Urinary bladder (tissue), 4 donors: ENCODE measurements around the gene KCTD11. TPM values are rescaled to one million over a fixed set of nuclear protein-coding genes. Genes with fewer than 3 reads are reported as not detected.
"Not testable (repeated sequence)": the region's sequence is repeated elsewhere in the genome, so short reads cannot be mapped to it uniquely, and the experiment has no call there.

Experiments
- DNase-seq: peaks from one replicate; pipeline ENCODE4 v3.0.0-alpha.2; 2015; ENCODE audit errors: extremely low spot score
- H3K27ac ChIP-seq: one replicate; pipeline ENCODE4 v1.5.1; 2013; ENCODE audit warnings: low read depth, mild to moderate bottlenecking, moderate library complexity
- H3K36me3 ChIP-seq: one replicate; pipeline ENCODE4 v1.6.1; 2013; ENCODE audit warnings: mild to moderate bottlenecking, moderate library complexity; ENCODE audit not compliant: insufficient read depth
- H3K4me1 ChIP-seq: one replicate; pipeline ENCODE4 v1.6.1; 2013; ENCODE audit warnings: mild to moderate bottlenecking, moderate library complexity; ENCODE audit not compliant: insufficient read depth
- H3K4me3 ChIP-seq: one replicate; pipeline ENCODE4 v1.5.1; 2013; ENCODE audit warnings: low read depth, low read length
- WGBS: extraction: QIAGEN DNeasy Blood & Tissue Kit; methylation state at CpG from one replicate; pipeline ENCODE4 v1.1.7; 2013; 5-methylcytosine and 5-hydroxymethylcytosine counted together
- polyA plus RNA-seq: library from polyadenylated mRNA; stranded (reverse); fragments of 200-250 nt; gene quantifications from one replicate; pipeline ENCODE4 v1.2.3, GENCODE V29; 2013
- total RNA-seq: library from RNA; depleted of rRNA; stranded (reverse); fragments of >200 nt; gene quantifications from one replicate; pipeline ENCODE4 v1.2.3, GENCODE V29; 2014
- donor health status: healthy with polysubstance abuse.
- donor health status: healthy.

KCTD11 gene
- total and polyA plus RNA-seq, 2 donors: 3.9 to 19.3 TPM

- Histone ChIP-seq H3K4me3 (no peak overlapping the region), H3K27ac (no peak overlapping the region), H3K4me1 (no peaks in the 10 kb centered on the region), H3K36me3 (no peaks in the 10 kb centered on the region)
- WGBS: 79% methylated on average over 1 of the region's 1 CpG
- DNase-seq: no peak
These were observed 24.0 kb upstream of the KCTD11 start for GRCh38 chr17:7328009-7328408.

GRCh38 chr17:7328840-7329373 is 23.1 kb upstream of the KCTD11 start, which contains the start of gene NEURL4:
TSS of gene NEURL4 (minus strand) at chr17:7329335. CDS start at chr17:7329312, 23 bp downstream.
- peak within 1 kb of the TSS; percentile 84 for H3K27ac ChIP-seq
- under 1% methylated on average over 50 of the region's 50 CpGs for WGBS
- DNase-seq: no peak
- no peaks in the 10 kb centered on the region for H3K4me1 ChIP-seq
- no peaks in the 10 kb centered on the region for H3K36me3 ChIP-seq
- H3K4me3 ChIP-seq: peak within 1 kb of the TSS; percentile 72

DNA sequence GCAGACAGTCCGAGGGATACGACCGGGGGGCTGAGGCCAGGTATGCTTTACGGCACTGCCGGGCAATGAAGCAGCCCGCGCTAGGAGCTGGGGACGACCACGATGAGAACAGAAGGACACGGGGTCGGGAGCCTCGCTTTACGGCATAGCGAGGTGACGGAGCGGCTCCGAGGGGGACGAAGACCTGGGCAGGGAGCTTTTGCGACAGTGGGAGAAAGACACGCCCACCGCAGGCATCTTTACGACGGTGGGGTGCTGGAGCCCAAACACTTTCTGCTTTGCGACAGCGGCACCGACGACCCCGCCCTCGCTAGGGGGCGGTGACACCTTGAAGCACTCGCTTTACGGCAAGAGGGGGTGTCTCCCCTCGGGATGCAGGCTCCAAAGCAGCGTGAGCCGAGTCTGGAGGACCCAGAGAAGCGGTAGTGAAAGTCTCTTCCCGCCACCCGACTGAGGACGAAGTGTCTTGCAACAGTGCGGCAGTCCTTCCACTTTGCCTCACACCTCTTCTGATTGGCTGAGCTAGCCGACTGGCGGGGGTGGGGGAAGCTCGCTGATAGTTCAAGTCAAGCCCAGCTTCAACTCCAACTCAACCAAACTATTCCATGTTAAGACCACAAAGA is 22.5 kb upstream of the KCTD11 start:
- H3K36me3 ChIP-seq: no peaks in the 10 kb centered on the region
- H3K4me1 ChIP-seq: no peaks in the 10 kb centered on the region
- peak overlapping the region; percentile 84 for H3K27ac ChIP-seq
- H3K4me3 ChIP-seq: peak overlapping the region; percentile 72
- WGBS: under 1% methylated on average over 43 of the region's 43 CpGs
- DNase-seq: peak; percentile 94

DNA sequence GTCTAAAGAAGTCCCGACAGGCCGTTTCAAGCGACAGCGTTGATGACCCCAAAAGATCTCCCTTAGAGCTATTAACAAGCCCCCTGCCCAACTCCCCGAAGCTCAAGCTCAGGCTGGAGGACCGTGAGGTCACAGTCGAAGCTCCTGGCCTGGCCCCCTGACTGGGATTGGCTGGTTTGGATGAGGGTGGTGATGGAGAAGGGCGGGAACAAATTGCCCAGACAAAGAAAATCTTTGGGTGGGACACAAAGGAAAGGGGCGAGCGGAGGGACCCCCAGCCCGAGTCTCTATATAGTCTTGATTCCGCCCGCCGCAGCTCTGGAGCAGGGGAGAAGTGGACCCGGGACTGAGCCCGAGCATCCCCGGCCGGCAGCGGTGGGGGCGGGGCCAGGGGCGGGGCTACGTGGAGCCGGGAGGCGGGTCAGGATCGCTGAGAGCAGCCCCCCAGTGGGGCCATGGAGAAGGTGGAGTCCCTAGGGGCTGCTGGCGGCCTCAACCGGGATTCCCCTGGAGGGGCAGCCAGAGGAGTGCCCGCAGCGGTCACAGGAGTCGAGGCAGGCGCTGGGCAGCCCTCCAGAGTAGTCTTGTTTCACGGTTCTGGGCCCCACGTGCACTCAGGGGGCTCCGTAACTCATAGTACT is 21.8 kb upstream of the KCTD11 start:
- peak overlapping the region; percentile 72 for H3K4me3 ChIP-seq
- peak; percentile 80 for DNase-seq
- no peaks in the 10 kb centered on the region for H3K36me3 ChIP-seq
- H3K27ac ChIP-seq: peak overlapping the region; percentile 79
- H3K4me1 ChIP-seq: no peaks in the 10 kb centered on the region
- under 1% methylated on average over 34 of the region's 34 CpGs for WGBS

DNA sequence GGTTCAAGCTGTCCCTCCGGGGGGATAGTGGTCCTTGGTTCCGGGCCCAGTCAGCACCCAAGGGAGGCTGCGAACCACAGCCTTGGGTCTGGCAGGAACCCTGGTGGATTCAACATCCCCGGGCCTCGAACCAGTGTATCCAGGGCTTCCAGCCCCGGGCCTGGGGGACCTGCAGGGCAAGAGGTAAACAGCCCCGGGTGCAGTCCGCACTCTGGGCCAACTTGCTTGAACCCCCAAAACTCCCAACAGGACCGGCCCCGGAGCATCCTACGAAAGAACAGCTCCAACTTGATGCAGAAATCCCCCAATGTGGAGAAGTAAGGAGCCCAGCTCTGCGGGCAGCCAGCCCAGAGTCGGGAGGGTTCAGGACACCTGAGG is 21.3 kb upstream of the KCTD11 start:
- Histone ChIP-seq H3K4me3 (peak overlapping the region; percentile 72), H3K27ac (no peak overlapping the region), H3K4me1 (no peaks in the 10 kb centered on the region), H3K36me3 (no peaks in the 10 kb centered on the region)
- no peak for DNase-seq
- 62% methylated on average over 13 of the region's 13 CpGs for WGBS

DNA sequence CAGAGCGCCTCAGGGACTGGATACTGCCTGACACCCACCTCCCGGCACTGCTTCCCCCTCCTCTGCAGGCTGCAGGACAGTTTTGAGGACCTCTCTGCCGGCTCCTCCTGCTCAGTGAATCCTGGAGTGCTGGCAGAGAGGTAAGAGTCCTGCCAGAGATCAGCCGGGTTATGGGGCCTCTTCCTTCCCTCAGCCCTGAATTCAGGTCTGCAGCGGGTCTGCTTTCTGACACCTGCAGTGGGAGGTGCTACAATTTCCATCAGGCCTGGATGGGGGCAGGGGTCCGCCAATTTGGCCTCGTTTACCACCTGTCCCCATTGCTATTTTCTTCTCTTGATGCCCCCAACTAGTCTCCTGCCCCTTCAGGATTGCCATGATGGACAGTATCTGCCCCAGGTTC is 19.9 kb upstream of the KCTD11 start:
- no peaks in the 10 kb centered on the region for H3K4me1 ChIP-seq

GRCh38 chr17:7332600-7333069 is 19.3 kb upstream of the KCTD11 start:
- H3K27ac ChIP-seq, H3K4me3 ChIP-seq, H3K4me1 ChIP-seq, DNase-seq, H3K36me3 ChIP-seq: not testable (repeated sequence)
- WGBS: 30% methylated on average over 14 of the region's 14 CpGs

More for the DNA sequence above, 19.9 kb upstream of the KCTD11 start:
- WGBS: 59% methylated on average over 7 of the region's 7 CpGs
- no peaks in the 10 kb centered on the region for H3K36me3 ChIP-seq
- no peak overlapping the region for H3K27ac ChIP-seq
- DNase-seq: no peak
- H3K4me3 ChIP-seq: no peak overlapping the region

GRCh38 chr17:7334938-7335538 is 16.9 kb upstream of the KCTD11 start:
- no peak for DNase-seq
- no peak overlapping the region for H3K27ac ChIP-seq
- no peaks in the 10 kb centered on the region for H3K36me3 ChIP-seq
- H3K4me3 ChIP-seq: no peak overlapping the region
- 82% methylated on average over 3 of the region's 3 CpGs for WGBS
- H3K4me1 ChIP-seq: no peaks in the 10 kb centered on the region

DNA sequence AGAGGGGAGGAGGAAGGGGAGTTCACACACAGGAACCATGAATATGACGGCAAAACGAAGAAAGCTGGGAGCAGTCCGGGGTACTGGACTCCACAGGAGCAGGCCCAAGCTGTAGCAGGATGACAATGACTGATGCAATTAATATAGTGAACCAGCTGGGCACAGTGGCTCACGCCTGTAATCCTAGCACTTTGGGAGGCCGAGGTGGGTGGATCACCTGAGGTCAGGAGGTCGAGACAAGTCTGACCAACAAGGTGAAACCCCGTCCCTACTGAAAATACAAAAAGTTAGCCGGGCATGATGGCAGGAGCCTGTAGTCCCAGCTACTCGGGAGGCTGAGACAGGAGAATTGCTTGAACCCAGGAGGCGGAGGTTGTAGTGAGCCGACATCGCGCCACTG is 16.2 kb upstream of the KCTD11 start:
- 82% methylated on average over 13 of the region's 13 CpGs for WGBS
- not testable (repeated sequence) for DNase-seq, H3K4me3 ChIP-seq, H3K36me3 ChIP-seq, H3K4me1 ChIP-seq, H3K27ac ChIP-seq

- no peak for DNase-seq
- Histone ChIP-seq H3K36me3 (no peaks in the 10 kb centered on the region), H3K27ac (no peak within 1 kb of the TSS), H3K4me1 (no peaks in the 10 kb centered on the region), H3K4me3 (peak within 1 kb of the TSS; percentile 34)
- WGBS: 33% methylated on average over 17 of the region's 17 CpGs
These were observed 15.5 kb upstream of the KCTD11 start, which contains the start of gene ACAP1 for GRCh38 chr17:7336240-7337175. TSS of gene ACAP1 (plus strand) at chr17:7336529. CDS start at chr17:7336735, 206 bp downstream.

DNA sequence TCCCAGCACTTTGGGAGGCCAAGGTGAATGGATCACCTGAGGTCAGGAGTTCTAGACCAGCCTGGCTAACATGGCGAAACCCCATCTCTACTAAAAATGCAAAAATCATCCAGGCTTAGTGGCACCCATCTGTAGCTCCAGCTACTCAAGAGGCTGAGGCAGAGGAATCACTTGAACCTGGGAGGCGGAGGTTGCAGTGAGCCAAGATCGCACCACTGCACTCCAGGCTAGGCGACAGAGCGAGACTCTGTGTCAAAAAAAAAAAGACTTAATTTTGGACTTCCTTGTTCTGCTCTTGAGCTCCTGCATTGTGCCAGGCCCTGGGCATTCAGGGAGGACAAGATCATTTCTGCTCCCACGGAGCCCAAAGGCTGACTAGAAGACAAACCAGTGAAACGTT is 14.4 kb upstream of the KCTD11 start:
- not testable (repeated sequence) for H3K36me3 ChIP-seq, H3K4me3 ChIP-seq, H3K27ac ChIP-seq, H3K4me1 ChIP-seq, DNase-seq
- 77% methylated on average over 7 of the region's 7 CpGs for WGBS

DNA sequence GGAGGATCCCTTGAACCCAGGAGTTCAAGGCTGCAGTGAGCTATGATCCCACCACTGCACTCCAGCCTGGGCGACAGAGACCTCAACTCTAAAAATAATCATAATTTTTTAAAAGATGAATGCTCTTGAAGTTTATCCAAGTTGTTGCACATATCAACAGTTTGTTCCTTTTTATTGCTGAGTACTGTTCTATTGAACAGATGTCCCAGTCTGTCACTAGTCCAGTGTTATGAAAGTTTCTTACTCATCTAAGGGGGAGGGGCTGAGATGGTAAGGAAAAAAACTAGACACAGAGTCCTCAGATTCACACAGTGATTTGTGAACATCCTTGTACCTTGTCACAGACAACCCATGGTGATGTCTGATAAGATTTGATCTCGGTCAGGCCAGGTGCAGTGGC is 11.8 kb upstream of the KCTD11 start:
- WGBS: 81% methylated on average over 2 of the region's 2 CpGs
- no peaks in the 10 kb centered on the region for H3K4me1 ChIP-seq
- no peak overlapping the region for H3K27ac ChIP-seq

DNA sequence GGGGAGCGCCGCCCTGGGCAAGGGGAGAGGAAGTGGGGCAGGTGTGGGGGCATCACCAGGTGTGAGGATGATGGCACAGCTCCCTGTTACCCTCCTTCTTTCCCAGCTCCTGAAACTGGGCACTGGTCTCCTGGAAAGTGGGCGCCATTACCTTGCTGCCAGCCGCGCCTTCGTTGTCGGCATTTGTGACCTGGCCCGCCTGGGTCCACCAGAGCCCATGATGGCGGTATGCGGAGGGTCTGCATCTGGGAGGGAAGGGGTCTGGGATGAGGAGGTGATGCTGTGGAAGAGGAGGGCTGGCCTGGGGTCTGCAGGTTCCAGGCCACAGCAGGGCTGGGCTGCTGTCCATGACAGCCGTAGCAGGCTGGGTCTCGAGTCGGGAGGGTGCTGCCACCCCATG is 10.1 kb upstream of the KCTD11 start:
- Histone ChIP-seq H3K4me1 (no peaks in the 10 kb centered on the region), H3K36me3 (no peaks in the 10 kb centered on the region), H3K4me3 (no peak overlapping the region), H3K27ac (no peak overlapping the region)
- 90% methylated on average over 13 of the region's 13 CpGs for WGBS
- DNase-seq: no peak

More for the DNA sequence above, 11.8 kb upstream of the KCTD11 start:
- no peak for DNase-seq
- Histone ChIP-seq H3K4me3 (no peak overlapping the region), H3K36me3 (no peaks in the 10 kb centered on the region)
